SK-N-SH treated with all-trans-retinoic acid at 6 μM for 48 hours (cell line): ENCODE results near the gene MSL2.

ENCODE experiments used
- PPARA ChIP-seq: fragments of 250-450 bp; sonication (Bioruptor Pico); IDR thresholded peaks from 2 replicates; pipeline ENCODE4 v1.5.0; 2020; ENCODE audit warnings: mild to moderate bottlenecking, borderline replicate concordance
- SNAI2 ChIP-seq: fragments of 250-450 bp; sonication (Bioruptor Pico); IDR thresholded peaks from 2 replicates; pipeline ENCODE4 v1.5.0; 2020; ENCODE audit warnings: mild to moderate bottlenecking, moderate library complexity
- ZFP30 ChIP-seq: fragments of 450-650 bp; formaldehyde crosslinking; IDR thresholded peaks from 2 replicates; pipeline ENCODE4 v1.5.0; 2022; ENCODE audit warnings: mild to moderate bottlenecking, moderate library complexity

- no peak for TF ChIP-seq SNAI2 (CRISPR knock-in tag)
- no peak for TF ChIP-seq ZFP30
- no peak for TF ChIP-seq PPARA (CRISPR knock-in tag)
Measured at GRCh38 chr3:136235545-136235944, 39.4 kb upstream of the MSL2 start.
